ENCODE results near the gene MPRIP.

DNA sequence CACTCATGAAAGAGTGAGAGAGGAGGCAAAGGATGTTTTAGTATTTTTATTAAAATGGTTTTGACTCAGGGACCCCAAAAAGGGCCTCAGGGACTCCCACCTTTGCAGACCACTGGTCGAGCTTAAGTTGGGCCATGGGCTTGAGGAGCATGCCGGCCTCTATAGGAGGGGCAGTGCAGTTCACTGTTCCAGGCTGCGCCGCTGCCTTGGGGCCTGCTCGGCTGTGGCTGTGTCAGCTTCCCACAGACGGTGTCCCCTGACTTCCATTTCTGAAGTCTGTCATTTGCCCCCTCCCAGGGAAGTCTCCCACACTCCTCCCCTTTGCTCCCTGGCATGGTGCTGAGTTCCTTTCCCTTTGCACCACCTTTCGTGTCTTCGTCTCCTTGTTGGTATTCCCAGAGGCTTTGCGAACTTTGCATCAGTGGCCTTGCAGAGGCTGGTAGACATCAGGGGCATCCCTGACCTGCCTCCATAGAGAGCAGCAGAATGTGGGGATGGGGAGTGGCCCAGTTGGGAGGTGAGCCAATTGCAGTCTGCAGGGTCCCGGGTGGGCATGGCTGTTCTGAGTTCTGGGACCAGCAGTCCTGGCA, 17.1 kb downstream of the MPRIP start:
- TF ChIP-seq TAF1 (IDR thresholded peaks at IDR 0.05; ENCODE audit: low read depth, low read length) (no peak), POLR2AphosphoS5 (IDR thresholded peaks at IDR 0.05; ENCODE audit: low read depth, low read length) (no peak), SPI1 (IDR thresholded peaks at IDR 0.05; ENCODE audit: low read depth, low read length) (no peak), POU2F2 (IDR thresholded peaks at IDR 0.05; ENCODE audit: low read depth, low read length) (no peak), POLR2A (IDR thresholded peaks at IDR 0.05; ENCODE audit: low read depth, low read length) (no peak), PAX5 (IDR thresholded peaks at IDR 0.05; ENCODE audit: insufficient read depth, low read length, severe bottlenecking) (no peak)
